Erythroblast (primary cell): Measurements from ENCODE around the gene TESK2.

ENCODE experiments used
- GATA1 ChIP-seq: IDR thresholded peaks from 2 replicates; pipeline ENCODE4 v1.6.1; 2011; ENCODE audit warnings: low read depth, mild to moderate bottlenecking, control low read depth, low read length, moderate library complexity
- POLR2A ChIP-seq: IDR thresholded peaks from 2 replicates; pipeline ENCODE4 v1.6.1; 2011; ENCODE audit warnings: mild to moderate bottlenecking, low read length

DNA sequence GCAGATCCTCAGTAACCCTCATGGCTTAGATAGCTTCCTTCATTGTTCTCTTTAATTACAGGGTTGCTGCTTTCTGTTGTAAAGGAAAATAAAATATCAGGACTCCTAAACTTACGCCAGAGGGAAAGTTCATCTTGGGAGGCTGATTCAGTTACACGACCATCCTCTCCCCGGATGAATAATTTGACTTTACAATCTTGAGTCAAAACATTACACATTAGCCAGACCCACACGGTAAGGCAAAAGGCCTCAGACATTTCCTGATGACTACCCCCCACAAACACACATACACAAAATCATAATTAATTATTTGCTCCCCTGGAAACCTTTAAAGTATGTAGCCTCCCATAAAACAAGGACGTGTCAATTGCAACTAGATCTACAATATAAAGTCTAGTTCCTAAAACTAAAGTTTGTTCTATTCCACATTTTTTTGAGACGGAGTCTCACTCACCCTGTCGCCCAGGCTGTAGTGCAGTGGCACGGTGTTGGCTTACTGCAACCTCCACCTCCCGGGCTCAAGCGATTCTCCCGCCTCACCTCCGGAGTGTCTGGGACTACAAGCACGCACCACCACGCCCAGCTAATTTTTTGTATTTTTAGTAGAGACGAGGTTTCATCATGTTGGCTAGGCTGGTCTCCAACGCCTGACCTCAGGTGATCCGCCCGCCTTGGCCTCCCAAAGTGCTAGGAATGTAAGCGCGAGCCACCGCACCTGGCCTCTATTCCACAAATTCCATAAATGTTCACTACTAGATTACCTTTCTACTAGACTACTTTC lies 31.6 kb upstream of the TESK2 start:
- TF ChIP-seq POLR2A, result no peak
- no peak for TF ChIP-seq GATA1
